Erythroblast (primary cell): ENCODE results near the gene CTNNA1.
A peak's percentile ranks its signal among the peaks of the same experiment; 100 is the strongest.
"Not testable (repeated sequence)": the region's sequence is repeated elsewhere in the genome, so short reads cannot be mapped to it uniquely, and the experiment has no call there.

Source experiments
- DNase-seq, 2 experiments: peaks; one replicate each; lab custom pipeline; 2025; lab: John Stamatoyannopoulos, UW
- GATA1 ChIP-seq: IDR thresholded peaks from 2 replicates; pipeline ENCODE4 v1.6.1; 2011; ENCODE audit warnings: low read depth, mild to moderate bottlenecking, control low read depth, low read length, moderate library complexity
- POLR2A ChIP-seq: IDR thresholded peaks from 2 replicates; pipeline ENCODE4 v1.6.1; 2011; ENCODE audit warnings: mild to moderate bottlenecking, low read length

Gene CTNNA1

GRCh38 chr5:138737494-138738265, 15.5 kb upstream of the CTNNA1 start:
- TF ChIP-seq GATA1 (no peak), POLR2A (no peak)

GRCh38 chr5:138738399-138738798, 14.8 kb upstream of the CTNNA1 start:
- no peak for DNase-seq
- TF ChIP-seq GATA1 (no peak), POLR2A (no peak)

More at GRCh38 chr5:138737494-138738265, 15.5 kb upstream of the CTNNA1 start:
- no peak for DNase-seq

GRCh38 chr5:138739938-138740337, 13.3 kb upstream of the CTNNA1 start:
- DNase-seq, result no peak
- TF ChIP-seq GATA1 (no peak), POLR2A (no peak)

GRCh38 chr5:138743484-138743883, 9.7 kb upstream of the CTNNA1 start:
- TF ChIP-seq GATA1 (no peak), POLR2A (no peak)
- DNase-seq, result no peak

GRCh38 chr5:138745268-138745667, 8.0 kb upstream of the CTNNA1 start:
- TF ChIP-seq GATA1, result no peak
- TF ChIP-seq POLR2A, result no peak
- DNase-seq, result no peak

- TF ChIP-seq GATA1 (no peak), POLR2A (no peak)
- DNase-seq, result no peak
Measured at GRCh38 chr5:138748630-138749081, 4.6 kb upstream of the CTNNA1 start.

- DNase-seq, result not testable (repeated sequence)
Measured at GRCh38 chr5:138751344-138751743, 1.9 kb upstream of the CTNNA1 start.

- peak; percentile 45 to 60 for DNase-seq
- TF ChIP-seq POLR2A (no peak), GATA1 (no peak)
Measured at GRCh38 chr5:138752341-138752950, 779 bp upstream of the CTNNA1 start.

- DNase-seq, result peak; percentile 90 to 97
- TF ChIP-seq GATA1 (no peak), POLR2A (no peak)
Measured at GRCh38 chr5:138753794-138754698, 821 bp downstream of the CTNNA1 start.

- DNase-seq, result no peak
Measured at GRCh38 chr5:138754699-138755057, 1.5 kb downstream of the CTNNA1 start.

GRCh38 chr5:138755084-138755748, 2.0 kb downstream of the CTNNA1 start:
- peak in 1 of 2 experiments; percentile 45 for DNase-seq
- TF ChIP-seq GATA1 (no peak), POLR2A (no peak)

More at GRCh38 chr5:138754699-138755057, 1.5 kb downstream of the CTNNA1 start:
- no peak for TF ChIP-seq GATA1
- no peak for TF ChIP-seq POLR2A

GRCh38 chr5:138757061-138757776, 4.0 kb downstream of the CTNNA1 start:
- peak in 1 of 2 experiments; percentile 18 for DNase-seq
- no peak for TF ChIP-seq POLR2A
- TF ChIP-seq GATA1, result no peak

- DNase-seq, result no peak
- TF ChIP-seq GATA1, result no peak
- no peak for TF ChIP-seq POLR2A
Measured at GRCh38 chr5:138760448-138761110, 7.4 kb downstream of the CTNNA1 start.

- DNase-seq, result not testable (repeated sequence)
Measured at GRCh38 chr5:138761115-138761514, 7.9 kb downstream of the CTNNA1 start.

- DNase-seq, result not testable (repeated sequence)
Measured at GRCh38 chr5:138761670-138762069, 8.4 kb downstream of the CTNNA1 start.
